ENCODE measurements around the gene PLEKHH2.

DNA sequence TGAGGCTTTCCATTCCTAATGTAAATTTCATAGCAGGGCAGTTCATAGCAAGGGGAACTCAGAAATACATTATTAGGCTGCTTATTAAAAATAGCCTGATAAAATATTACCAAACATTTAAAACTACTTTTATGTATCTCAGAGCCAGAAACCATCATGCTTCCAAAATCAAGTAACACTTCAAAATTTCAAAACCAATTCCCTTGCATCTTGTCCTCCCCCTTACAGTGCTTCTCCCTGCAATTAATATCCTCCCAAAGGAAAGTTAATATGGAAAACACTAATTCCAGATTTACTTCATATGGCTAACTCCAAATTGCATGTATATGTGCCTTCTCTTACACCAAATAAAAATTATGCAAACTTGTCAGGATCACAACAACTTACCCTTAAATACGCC, 6.6 kb downstream of the PLEKHH2 start:
- TF ChIP-seq, protein P1, sequence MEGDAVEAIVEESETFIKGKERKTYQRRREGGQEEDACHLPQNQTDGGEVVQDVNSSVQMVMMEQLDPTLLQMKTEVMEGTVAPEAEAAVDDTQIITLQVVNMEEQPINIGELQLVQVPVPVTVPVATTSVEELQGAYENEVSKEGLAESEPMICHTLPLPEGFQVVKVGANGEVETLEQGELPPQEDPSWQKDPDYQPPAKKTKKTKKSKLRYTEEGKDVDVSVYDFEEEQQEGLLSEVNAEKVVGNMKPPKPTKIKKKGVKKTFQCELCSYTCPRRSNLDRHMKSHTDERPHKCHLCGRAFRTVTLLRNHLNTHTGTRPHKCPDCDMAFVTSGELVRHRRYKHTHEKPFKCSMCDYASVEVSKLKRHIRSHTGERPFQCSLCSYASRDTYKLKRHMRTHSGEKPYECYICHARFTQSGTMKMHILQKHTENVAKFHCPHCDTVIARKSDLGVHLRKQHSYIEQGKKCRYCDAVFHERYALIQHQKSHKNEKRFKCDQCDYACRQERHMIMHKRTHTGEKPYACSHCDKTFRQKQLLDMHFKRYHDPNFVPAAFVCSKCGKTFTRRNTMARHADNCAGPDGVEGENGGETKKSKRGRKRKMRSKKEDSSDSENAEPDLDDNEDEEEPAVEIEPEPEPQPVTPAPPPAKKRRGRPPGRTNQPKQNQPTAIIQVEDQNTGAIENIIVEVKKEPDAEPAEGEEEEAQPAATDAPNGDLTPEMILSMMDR (conservative IDR thresholded peaks at IDR 0.05), result no peak
- TF ChIP-seq ZFX (IDR thresholded peaks at IDR 0.05), result no peak

All from C4-2B (cell line).